Subcutaneous adipose tissue (tissue), 4 donors: Measurements from ENCODE around the gene NLRP9. TPM values are rescaled to one million over a fixed set of nuclear protein-coding genes. Genes with fewer than 3 reads are reported as not detected.

Experiments
- total RNA-seq, 4 donors: library from RNA; depleted of rRNA; stranded (reverse); fragments of >200 nt; gene quantifications; one replicate each; pipeline ENCODE4 v1.1.0, GENCODE V29; 2016
- TF ChIP-seq, protein P1 (sequence below): fragments of 450-650 bp; IDR thresholded peaks from one replicate; pipeline ENCODE4 v1.5.1; 2016; ENCODE audit warnings: low read depth, mild to moderate bottlenecking, control low read depth, antibody characterized with exemption, moderate library complexity

NLRP9 gene
- total RNA-seq, 4 donors from 2014 or later: not detected

DNA sequence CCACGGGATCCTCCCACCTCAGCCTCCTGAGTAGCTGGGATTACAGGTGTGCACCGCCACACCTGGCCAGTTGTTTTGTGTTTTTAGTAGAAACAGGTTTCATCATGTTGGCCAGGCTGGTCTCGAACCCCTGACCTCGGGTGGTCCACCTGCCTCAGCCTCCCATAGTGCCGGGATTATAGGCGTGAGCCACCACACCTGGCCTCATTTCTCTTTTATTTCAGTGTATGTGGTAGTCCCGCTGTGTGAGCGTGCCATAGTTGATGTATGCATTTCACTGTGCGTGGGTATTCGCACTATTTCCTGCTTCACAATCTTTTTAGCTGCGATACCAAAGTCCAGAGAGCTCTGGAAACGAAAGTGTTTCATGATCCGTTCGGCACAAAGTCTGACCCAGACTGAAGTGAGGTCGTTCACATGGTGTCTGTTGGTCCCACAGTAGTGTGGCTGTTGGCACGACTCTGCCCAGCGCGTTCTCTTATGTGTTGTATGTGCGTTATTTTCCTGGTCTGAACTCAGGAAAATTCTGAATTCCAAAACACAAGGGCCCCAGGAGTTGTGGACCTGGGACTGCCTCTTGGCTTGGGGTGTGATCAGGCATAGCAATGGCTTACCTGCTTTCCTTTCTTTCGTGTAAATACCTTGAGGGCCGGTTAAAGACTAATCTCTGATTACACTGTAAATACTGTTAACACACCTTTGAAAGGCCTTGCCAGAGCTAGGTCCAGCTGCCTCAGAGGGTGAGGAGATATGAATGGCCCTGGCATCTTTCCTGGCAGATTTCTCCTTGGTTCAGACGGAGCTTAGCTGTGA is 54.5 kb downstream of the NLRP9 start:
- TF ChIP-seq, protein P1, sequence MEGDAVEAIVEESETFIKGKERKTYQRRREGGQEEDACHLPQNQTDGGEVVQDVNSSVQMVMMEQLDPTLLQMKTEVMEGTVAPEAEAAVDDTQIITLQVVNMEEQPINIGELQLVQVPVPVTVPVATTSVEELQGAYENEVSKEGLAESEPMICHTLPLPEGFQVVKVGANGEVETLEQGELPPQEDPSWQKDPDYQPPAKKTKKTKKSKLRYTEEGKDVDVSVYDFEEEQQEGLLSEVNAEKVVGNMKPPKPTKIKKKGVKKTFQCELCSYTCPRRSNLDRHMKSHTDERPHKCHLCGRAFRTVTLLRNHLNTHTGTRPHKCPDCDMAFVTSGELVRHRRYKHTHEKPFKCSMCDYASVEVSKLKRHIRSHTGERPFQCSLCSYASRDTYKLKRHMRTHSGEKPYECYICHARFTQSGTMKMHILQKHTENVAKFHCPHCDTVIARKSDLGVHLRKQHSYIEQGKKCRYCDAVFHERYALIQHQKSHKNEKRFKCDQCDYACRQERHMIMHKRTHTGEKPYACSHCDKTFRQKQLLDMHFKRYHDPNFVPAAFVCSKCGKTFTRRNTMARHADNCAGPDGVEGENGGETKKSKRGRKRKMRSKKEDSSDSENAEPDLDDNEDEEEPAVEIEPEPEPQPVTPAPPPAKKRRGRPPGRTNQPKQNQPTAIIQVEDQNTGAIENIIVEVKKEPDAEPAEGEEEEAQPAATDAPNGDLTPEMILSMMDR: no peak

DNA sequence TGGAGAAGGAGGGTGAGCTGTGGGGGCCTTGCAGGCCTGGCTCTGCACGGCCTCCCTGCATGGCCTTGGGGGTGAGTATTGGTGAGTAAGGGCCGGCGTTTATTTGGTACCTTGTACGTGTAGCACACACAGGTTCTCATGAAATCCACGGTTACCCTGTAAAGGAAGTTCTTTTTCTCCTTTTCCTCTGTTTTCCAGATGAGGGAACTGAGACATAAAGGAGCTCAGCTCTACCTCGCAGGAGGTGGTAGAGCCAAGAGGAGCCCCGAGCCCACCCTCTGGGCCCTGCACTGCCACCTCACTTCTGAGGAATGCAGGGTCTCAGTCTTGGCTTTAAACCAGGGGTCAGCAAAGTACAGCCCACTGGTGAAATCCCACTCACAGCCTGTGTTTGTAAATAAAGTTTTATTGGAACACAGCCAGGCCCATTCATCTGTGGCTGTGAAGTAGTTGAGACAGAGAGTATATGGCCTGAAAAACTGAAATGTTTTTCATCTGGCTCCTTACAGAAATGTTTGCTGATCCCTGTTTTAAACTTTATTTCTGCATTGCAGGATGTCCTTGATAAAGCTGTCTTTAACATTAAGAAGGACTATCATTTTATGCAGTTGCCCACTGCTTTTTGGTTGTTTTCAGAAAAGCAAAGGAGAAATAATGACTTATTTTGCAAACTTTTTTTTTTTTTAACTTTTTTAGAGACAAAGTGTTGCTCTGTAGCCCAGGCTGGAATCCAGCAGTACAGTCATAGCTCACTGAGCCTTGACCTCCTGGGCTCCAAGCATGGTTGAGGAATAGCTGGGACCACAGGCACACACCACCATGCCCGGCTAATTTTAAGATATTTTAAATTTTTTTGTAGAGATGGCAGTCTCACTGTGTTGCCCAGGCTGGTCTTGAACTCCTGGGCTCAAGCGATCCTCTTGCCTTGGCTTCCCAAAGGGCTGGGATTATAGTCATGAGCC is 56.8 kb downstream of the NLRP9 start:
- TF ChIP-seq, protein P1: no peak

DNA sequence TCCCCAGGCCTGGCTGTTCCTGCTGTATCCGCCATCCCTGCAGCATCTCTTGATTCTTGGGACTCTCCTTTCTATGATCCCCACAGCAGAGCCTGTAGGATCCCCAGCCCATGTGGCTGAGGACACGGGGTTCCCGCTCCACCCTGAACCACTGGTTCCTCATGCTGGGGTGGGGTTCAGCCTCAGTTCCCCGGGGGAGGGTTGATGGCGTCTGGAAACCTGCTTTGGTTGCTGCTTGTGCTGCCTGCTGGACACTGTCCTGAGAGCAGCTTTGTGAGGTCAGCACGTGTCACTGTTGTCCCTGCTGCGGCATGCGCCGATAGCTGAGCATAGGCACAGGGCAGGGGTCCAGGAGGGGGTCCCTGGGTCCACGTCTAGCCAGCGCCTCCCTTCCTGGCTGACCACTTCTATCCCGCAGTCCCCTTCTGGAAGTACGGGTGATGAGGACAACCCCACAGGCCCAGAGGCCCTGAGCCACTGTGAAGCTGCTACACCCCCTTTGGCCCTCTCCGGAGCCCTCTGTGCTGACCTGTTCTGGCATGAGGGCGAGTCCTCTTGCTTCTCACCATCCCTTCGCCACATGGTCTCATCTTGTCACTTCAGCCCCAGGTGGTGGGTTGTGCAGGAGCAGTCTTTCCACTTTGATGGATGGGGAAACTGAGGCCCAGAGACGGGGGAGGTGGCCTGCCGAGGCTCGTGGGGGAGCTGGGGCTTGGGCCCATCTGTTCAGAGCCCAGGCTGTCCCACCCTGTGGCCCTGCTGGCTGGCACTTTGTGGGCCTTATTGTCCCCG is 57.7 kb downstream of the NLRP9 start:
- TF ChIP-seq, protein P1: no peak

DNA sequence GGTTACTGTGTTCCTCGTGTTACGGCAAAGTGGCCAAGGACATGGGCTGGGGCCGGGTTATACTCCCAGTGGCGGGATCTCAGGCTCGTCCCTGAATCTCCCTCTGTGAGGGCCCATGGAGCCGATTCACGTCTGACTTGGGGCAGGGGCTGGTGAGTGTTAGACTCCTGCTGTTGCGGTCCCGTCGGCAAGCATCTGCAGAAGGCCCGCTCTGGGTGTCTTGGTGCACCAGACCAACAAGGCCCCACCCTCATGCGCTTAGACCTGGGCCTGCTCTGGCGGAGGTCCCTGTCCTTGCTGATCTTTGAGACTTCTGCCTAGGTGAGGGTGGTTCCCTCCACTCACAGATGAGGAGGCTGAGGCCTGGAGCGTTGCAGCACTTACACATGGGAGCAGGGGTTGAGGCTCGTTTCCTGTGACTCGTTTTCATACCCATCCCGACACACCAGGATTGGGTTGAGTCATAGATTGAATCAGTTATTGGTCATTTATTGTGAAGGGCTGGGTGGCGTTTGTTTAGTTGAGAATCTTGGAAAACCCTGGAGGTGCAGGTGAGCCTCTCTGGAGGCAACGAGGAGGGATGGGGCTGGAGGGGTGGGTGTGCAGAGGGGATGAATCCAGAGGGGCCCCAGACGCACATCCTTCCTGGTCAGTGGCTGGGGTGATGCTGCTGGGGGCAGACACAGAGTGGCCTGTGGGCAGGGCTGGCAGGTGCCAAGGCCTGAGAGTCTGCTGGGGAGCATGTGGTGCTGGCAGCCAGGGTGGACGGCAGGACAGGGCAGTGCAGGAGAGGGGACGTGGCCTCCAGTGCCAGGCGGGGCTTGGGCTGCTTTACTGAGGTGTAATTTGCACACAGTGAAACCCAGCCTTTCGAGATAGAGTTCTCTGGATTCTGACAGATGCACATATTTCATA is 58.6 kb downstream of the NLRP9 start:
- TF ChIP-seq, protein P1: no peak

DNA sequence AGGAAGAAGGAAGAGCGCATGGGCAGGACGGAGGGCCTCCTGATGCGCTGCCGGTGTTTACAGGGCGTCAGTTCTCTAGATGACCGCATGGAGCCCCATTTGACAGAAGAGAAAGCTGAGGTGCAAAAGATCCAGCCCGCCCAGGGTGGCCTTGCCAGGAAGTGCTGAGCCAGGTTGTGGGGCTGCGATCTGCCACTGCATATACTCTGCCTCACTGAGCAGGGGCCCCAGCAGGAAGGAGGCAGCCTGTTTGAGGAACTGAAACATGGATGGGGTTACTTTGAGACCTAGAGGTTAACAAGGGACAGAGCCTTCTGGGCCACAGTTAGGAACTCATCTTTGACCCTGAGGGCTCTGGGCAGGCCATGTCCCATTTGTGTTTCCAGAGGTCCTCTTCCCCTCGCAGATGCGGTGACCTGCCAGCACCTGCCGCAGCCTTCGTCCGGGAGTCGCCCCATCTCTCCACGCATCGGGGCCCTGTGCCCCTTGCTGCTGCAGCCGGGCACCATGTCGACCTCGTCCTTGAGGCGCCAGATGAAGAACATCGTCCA is 60.0 kb downstream of the NLRP9 start:
- TF ChIP-seq, protein P1: no peak

DNA sequence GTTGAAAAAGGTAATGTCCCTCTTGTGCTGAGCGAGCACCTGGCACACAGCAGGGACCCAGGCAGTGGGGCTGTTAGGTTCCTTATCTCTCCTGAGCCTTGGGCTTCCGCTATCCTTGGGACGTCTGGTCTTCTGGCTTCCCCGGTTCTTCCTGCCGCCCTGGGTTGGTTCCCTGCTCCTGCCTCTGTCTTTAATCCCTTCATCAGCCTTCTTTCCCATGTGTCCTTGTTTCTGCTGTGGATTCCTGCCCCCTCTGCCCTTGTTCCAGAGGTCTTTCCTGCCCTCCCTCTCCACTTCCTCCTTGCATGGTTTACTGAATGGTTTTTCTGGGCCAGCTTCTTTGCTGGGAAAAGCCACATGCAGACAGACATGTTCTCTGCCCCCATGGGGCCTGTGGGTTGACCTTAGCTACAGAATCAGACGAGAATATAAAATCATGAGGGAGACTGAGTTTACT is 60.6 kb downstream of the NLRP9 start:
- TF ChIP-seq, protein P1: no peak
